Measurements from ENCODE around the gene KRTAP10-11.
"Not testable (repeated sequence)": the region's sequence is repeated elsewhere in the genome, so short reads cannot be mapped to it uniquely, and the experiment has no call there.

KRTAP10-11 gene

GRCh38 chr21:44667612-44668011 lies 21.4 kb downstream of the KRTAP10-11 start:
- DNase-seq = no peak

GRCh38 chr21:44670642-44671432 lies 24.6 kb downstream of the KRTAP10-11 start:
- no peak for DNase-seq

GRCh38 chr21:44671911-44672310 lies 25.7 kb downstream of the KRTAP10-11 start:
- DNase-seq = no peak

- no peak for DNase-seq
These were observed 31.7 kb downstream of the KRTAP10-11 start for GRCh38 chr21:44677881-44678280.

- no peak for DNase-seq
These were observed 34.9 kb downstream of the KRTAP10-11 start for GRCh38 chr21:44681152-44681551.

- no peak for DNase-seq
These were observed 35.8 kb downstream of the KRTAP10-11 start, which contains the start of gene KRTAP12-1 for GRCh38 chr21:44681861-44682579. KRTAP12-1 (minus strand) TSS chr21:44682163; CDS start chr21:44682123, 40 bp downstream.

- no peak for DNase-seq
These were observed 36.5 kb downstream of the KRTAP10-11 start for GRCh38 chr21:44682580-44683151.

- no peak for DNase-seq
These were observed 37.9 kb downstream of the KRTAP10-11 start for GRCh38 chr21:44684077-44684476.

- no peak for DNase-seq
These were observed 38.3 kb downstream of the KRTAP10-11 start for GRCh38 chr21:44684483-44684882.

- not testable (repeated sequence) for DNase-seq
These were observed 38.8 kb downstream of the KRTAP10-11 start for GRCh38 chr21:44685050-44685449.

GRCh38 chr21:44686000-44686781 lies 40.0 kb downstream of the KRTAP10-11 start:
- no peak for DNase-seq

- no peak for DNase-seq
These were observed 40.8 kb downstream of the KRTAP10-11 start for GRCh38 chr21:44686843-44687561.

GRCh38 chr21:44687671-44688070 lies 41.5 kb downstream of the KRTAP10-11 start:
- DNase-seq = no peak

- DNase-seq = not testable (repeated sequence)
These were observed 43.5 kb downstream of the KRTAP10-11 start for GRCh38 chr21:44689740-44690139.

GRCh38 chr21:44691686-44692085 lies 45.5 kb downstream of the KRTAP10-11 start:
- DNase-seq = no peak

GRCh38 chr21:44692798-44693512 lies 46.7 kb downstream of the KRTAP10-11 start:
- DNase-seq = no peak

GRCh38 chr21:44694776-44695175 lies 48.6 kb downstream of the KRTAP10-11 start:
- no peak for DNase-seq

GRCh38 chr21:44695184-44695583 lies 49.0 kb downstream of the KRTAP10-11 start:
- no peak for DNase-seq

GRCh38 chr21:44695641-44696040 lies 49.4 kb downstream of the KRTAP10-11 start:
- no peak for DNase-seq

GRCh38 chr21:44696572-44696971 lies 50.4 kb downstream of the KRTAP10-11 start:
- no peak for DNase-seq
